Neural crest cell (in vitro differentiated cells): ENCODE measurements around the gene EPN3. TPM values are rescaled to one million over a fixed set of nuclear protein-coding genes. Genes with fewer than 3 reads are reported as not detected.
A peak's percentile ranks its signal among the peaks of the same experiment; 100 is the strongest.

Experiments used
- DNase-seq: peaks from one replicate; pipeline ENCODE4 v3.0.0; 2021; ENCODE audit warnings: low read depth, mixed read lengths, low spot score
- H3K27ac Mint-ChIP-seq: one replicate; pipeline ENCODE4 v1.8.0; 2021; ENCODE audit warnings: mild to moderate bottlenecking, mixed read lengths; ENCODE audit not compliant: unreplicated experiment
- H3K27me3 Mint-ChIP-seq: 2 replicates; pipeline ENCODE4 v1.8.0; 2021; ENCODE audit warnings: low read depth, mild to moderate bottlenecking, mixed read lengths
- H3K36me3 Mint-ChIP-seq: 2 replicates; pipeline ENCODE4 v1.8.0; 2021; ENCODE audit warnings: low read depth, mild to moderate bottlenecking, mixed read lengths
- H3K4me1 Mint-ChIP-seq: 2 replicates; pipeline ENCODE4 v1.8.0; 2021; ENCODE audit warnings: mixed read lengths
- H3K4me3 Mint-ChIP-seq: one replicate; pipeline ENCODE4 v1.8.0; 2021; ENCODE audit warnings: mild to moderate bottlenecking, mixed read lengths
- H3K9me3 Mint-ChIP-seq: 2 replicates; pipeline ENCODE4 v1.8.0; 2021; ENCODE audit warnings: mixed read lengths
- total RNA-seq: library from RNA; stranded (reverse); gene quantifications from 2 replicates; pipeline ENCODE4 v1.2.1, GENCODE V29; 2021
- TF ChIP-seq, protein P1 (sequence below): fragments of 200-600 bp; sonication (generic); conservative IDR thresholded peaks from 2 replicates; pipeline ENCODE4 v1.5.0; 2021; ENCODE audit warnings: antibody characterized with exemption, mild to moderate bottlenecking

Gene EPN3
- total RNA-seq, 1 donor from 2014 or later, result not detected

DNA sequence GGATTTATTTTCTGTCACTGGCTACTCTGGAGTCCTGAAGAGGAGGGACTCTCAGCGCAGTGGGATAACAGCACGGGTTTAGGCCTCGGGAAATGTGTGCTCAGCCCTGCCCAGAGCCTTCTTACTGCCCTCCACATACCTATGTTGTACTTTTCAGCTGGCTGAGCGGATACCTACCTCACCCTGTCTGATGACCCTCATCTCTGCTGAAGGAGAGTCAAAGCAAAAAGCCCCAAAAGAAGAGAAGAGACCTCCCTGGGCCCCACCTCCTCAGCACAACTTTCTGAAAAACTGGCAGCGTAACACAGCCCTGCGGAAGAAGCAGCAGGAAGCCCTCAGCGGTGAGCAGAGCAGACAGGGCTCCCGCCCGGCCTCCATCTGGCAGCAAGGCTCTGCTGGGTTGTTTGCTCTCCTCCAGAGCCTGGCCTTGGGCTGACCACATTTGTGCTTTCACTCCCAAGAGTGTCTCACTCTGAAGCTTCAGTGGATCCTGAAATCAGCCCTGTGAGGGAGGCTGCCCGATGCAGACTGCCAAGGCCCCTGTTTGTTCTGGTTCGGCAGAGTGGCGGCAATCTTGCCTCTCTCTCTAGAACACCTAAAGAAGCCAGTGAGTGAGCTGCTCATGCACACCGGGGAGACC is 14.0 kb upstream of the EPN3 start:
- no peak for DNase-seq
- peaks cover 22% of the 10 kb centered on the region for H3K4me1 Mint-ChIP-seq
- H3K9me3 Mint-ChIP-seq, result no peaks in the 10 kb centered on the region
- no peaks in the 10 kb centered on the region for H3K27me3 Mint-ChIP-seq
- TF ChIP-seq, protein P1, sequence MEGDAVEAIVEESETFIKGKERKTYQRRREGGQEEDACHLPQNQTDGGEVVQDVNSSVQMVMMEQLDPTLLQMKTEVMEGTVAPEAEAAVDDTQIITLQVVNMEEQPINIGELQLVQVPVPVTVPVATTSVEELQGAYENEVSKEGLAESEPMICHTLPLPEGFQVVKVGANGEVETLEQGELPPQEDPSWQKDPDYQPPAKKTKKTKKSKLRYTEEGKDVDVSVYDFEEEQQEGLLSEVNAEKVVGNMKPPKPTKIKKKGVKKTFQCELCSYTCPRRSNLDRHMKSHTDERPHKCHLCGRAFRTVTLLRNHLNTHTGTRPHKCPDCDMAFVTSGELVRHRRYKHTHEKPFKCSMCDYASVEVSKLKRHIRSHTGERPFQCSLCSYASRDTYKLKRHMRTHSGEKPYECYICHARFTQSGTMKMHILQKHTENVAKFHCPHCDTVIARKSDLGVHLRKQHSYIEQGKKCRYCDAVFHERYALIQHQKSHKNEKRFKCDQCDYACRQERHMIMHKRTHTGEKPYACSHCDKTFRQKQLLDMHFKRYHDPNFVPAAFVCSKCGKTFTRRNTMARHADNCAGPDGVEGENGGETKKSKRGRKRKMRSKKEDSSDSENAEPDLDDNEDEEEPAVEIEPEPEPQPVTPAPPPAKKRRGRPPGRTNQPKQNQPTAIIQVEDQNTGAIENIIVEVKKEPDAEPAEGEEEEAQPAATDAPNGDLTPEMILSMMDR, result no peak
- no peak overlapping the region for H3K4me3 Mint-ChIP-seq
- no peaks in the 10 kb centered on the region for H3K36me3 Mint-ChIP-seq
- peak overlapping the region; percentile 43 for H3K27ac Mint-ChIP-seq

DNA sequence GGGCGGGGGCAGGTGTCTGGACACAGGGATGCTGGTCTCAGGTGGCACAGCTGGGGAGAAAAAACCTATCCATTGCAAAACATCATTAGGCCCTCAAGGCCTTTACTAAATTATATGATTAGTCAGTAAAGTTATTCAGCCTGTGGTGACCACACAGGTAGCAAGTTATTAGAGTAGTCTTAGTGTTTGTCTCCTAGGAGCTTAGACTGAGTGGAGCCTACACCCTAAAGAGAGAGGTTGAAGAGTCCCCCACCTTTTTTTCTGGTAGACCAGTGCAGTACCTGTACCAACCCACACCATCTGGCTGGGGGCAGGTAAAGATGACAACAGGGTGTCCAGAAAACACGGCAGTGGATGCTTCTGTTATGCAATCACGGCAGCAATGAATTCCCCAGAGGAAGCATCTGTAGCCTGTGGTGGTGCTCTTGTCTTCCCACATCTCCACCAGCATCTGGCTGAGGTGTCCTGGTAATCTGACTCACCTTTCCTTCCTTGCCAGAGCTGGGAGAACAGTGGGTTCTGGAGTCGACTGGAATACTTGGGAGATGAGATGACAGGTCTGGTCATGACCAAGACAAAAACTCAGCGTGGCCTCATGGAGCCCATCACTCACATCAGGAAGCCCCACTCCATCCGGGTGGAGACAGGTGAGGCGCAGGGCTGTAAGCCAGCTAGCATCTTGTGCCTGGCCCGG is 13.2 kb upstream of the EPN3 start:
- H3K27ac Mint-ChIP-seq, result no peak overlapping the region
- TF ChIP-seq, protein P1, result no peak
- H3K4me3 Mint-ChIP-seq, result no peak overlapping the region
- H3K27me3 Mint-ChIP-seq, result no peaks in the 10 kb centered on the region
- H3K36me3 Mint-ChIP-seq, result no peaks in the 10 kb centered on the region
- DNase-seq, result no peak
- H3K9me3 Mint-ChIP-seq, result no peaks in the 10 kb centered on the region
- H3K4me1 Mint-ChIP-seq, result peaks cover 18% of the 10 kb centered on the region

DNA sequence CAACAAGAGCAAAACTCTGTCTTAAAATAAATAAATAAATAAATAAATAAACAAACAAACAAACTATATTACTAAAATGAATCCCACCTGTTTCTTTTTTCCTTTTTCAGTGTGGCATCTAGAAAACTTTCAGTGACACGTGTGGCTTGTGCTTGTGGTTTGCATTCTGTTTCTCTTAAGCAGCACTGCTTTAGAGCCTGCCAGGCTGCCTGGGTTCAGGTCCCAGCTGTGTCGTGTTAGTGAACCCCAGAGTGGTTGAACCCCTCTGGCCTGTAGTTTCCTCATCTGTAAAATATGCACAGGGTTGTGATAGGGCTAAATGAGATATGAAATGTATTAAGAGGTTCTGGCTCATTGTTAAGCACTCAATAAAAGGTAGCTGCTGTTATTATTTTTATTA is 12.1 kb upstream of the EPN3 start:
- Mint-ChIP-seq H3K4me3 (no peak overlapping the region), H3K36me3 (no peaks in the 10 kb centered on the region), H3K9me3 (no peaks in the 10 kb centered on the region), H3K27ac (no peak overlapping the region), H3K4me1 (peaks cover 7% of the 10 kb centered on the region), H3K27me3 (no peaks in the 10 kb centered on the region)
- TF ChIP-seq, protein P1, result no peak
- DNase-seq, result no peak

DNA sequence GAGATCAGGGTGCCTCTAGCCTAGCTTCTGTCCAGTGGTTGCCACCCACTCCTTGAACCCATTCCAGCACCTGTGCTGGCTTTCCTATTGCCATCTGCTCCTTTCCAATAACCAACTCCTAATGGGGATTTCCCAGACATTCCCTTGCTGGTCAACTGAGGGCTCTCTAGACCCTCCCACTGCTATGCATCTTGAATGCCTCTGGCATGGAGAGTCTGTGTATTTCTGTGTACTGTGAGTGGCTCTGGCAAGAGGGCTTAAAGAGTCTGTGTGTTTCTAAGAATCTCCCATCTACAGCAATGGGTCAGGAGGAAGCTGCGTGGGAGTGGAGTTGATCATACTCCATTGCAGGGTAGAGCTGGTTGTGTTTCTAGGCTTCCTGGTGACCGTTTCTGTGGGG is 11.0 kb upstream of the EPN3 start:
- peaks cover 7% of the 10 kb centered on the region for H3K4me1 Mint-ChIP-seq

DNA sequence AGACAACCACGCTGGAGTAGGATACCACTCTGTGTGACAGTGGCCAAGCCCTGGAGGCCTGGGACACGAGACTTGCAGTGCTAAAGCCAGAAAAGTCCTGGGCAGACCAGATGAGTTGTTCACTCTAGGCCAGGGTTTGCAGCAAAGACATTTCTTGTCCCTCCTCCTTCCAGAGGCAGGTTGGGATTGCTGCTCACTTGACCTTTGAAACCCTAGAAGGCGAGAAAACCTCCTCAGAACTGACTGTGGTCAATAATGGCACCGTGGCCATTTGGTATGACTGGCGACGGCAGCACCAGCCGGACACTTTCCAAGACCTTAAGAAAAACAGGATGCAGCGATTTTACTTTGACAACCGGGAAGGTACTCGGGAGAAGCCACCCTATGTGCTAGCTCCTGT is 9.8 kb upstream of the EPN3 start:
- Mint-ChIP-seq H3K27ac (no peak overlapping the region), H3K27me3 (no peaks in the 10 kb centered on the region)

More for the DNA sequence above, 11.0 kb upstream of the EPN3 start:
- no peaks in the 10 kb centered on the region for H3K9me3 Mint-ChIP-seq
- no peaks in the 10 kb centered on the region for H3K36me3 Mint-ChIP-seq
- no peaks in the 10 kb centered on the region for H3K27me3 Mint-ChIP-seq
- no peak overlapping the region for H3K27ac Mint-ChIP-seq
- H3K4me3 Mint-ChIP-seq, result no peak overlapping the region
- no peak for DNase-seq
- TF ChIP-seq, protein P1, result no peak

More for the DNA sequence above, 9.8 kb upstream of the EPN3 start:
- no peaks in the 10 kb centered on the region for H3K36me3 Mint-ChIP-seq
- H3K9me3 Mint-ChIP-seq, result no peaks in the 10 kb centered on the region
- H3K4me1 Mint-ChIP-seq, result peaks cover 7% of the 10 kb centered on the region
- no peak for DNase-seq
- TF ChIP-seq, protein P1, result no peak
- H3K4me3 Mint-ChIP-seq, result no peak overlapping the region
